Right ventricle myocardium superior (tissue), 1 donor: ENCODE data around the gene TCP11L1. TPM values are rescaled to one million over a fixed set of nuclear protein-coding genes. Genes with fewer than 3 reads are reported as not detected.

Experiments used
- total RNA-seq: library from RNA; stranded (reverse); fragmentation: NEBNext Ultra II Directional; extraction: Animal tissue kit (Norgen Biotek cat#: 25700); gene quantifications from one replicate; pipeline ENCODE4 v1.2.1, GENCODE V29; 2021
- donor health status: DM: no; HTN: yes; CAD: no; lungs with severe emphysema.

TCP11L1 gene
- total RNA-seq, 1 donor from 2014 or later: 5.4 TPM

Other genes starting within 250 kb of the TCP11L1 start
- not detected for gene CCDC73, start 244.9 kb upstream of the TCP11L1 start, total RNA-seq
- gene PRRG4, start 209.6 kb upstream of the TCP11L1 start, total RNA-seq: 0.59 TPM
- gene QSER1, start 146.8 kb upstream of the TCP11L1 start, total RNA-seq: 13.3 TPM
- gene DEPDC7, start 23.7 kb upstream of the TCP11L1 start, total RNA-seq: 0.32 TPM
- gene CSTF3, start 121.9 kb downstream of the TCP11L1 start, total RNA-seq: 9.6 TPM
- 294 TPM for gene HIPK3, start 217.8 kb downstream of the TCP11L1 start, total RNA-seq